Subcutaneous adipose tissue (tissue), 4 donors: ENCODE results near the gene RUSC2. TPM values are rescaled to one million over a fixed set of nuclear protein-coding genes. Genes with fewer than 3 reads are reported as not detected.

Experiments
- CTCF ChIP-seq: fragments of 450-650 bp; IDR thresholded peaks from one replicate; pipeline ENCODE4 v1.5.1; 2016; ENCODE audit warnings: low read depth, mild to moderate bottlenecking, control low read depth, antibody characterized with exemption, moderate library complexity
- total RNA-seq, 4 donors: library from RNA; depleted of rRNA; stranded (reverse); fragments of >200 nt; gene quantifications; one replicate each; pipeline ENCODE4 v1.1.0, GENCODE V29; 2016

The RUSC2 gene
- total RNA-seq, 4 donors from 2014 or later, result 11.6 to 24.7 (median 13.3) TPM

GRCh38 chr9:35519692-35520363 lies 29.9 kb downstream of the RUSC2 start:
- no peak for TF ChIP-seq CTCF

GRCh38 chr9:35520364-35520710 lies 30.4 kb downstream of the RUSC2 start:
- TF ChIP-seq CTCF, result no peak

- TF ChIP-seq CTCF, result no peak
These were observed 31.8 kb downstream of the RUSC2 start for GRCh38 chr9:35521708-35522107.

GRCh38 chr9:35522187-35522586 lies 32.3 kb downstream of the RUSC2 start:
- TF ChIP-seq CTCF, result no peak

GRCh38 chr9:35522700-35523099 lies 32.8 kb downstream of the RUSC2 start:
- TF ChIP-seq CTCF, result no peak

- no peak for TF ChIP-seq CTCF
These were observed 36.3 kb downstream of the RUSC2 start for GRCh38 chr9:35526087-35526801.

- TF ChIP-seq CTCF, result no peak
These were observed 39.4 kb downstream of the RUSC2 start for GRCh38 chr9:35529161-35529823.
